Vagina (tissue), 2 donors: ENCODE measurements around the gene KEL. TPM values are rescaled to one million over a fixed set of nuclear protein-coding genes. Genes with fewer than 3 reads are reported as not detected.

Experiments used
- DNase-seq, 2 donors: peaks; one replicate each; pipeline ENCODE4 v3.0.0-alpha.2; 2017; ENCODE audit errors: extremely low spot score in 2 of 2
- H3K27ac ChIP-seq: fragments of 200-600 bp; sonication (generic); one replicate; pipeline ENCODE4 v1.5.1; 2019
- H3K27me3 ChIP-seq: fragments of 200-600 bp; sonication (generic); one replicate; pipeline ENCODE4 v1.5.1; 2019
- H3K36me3 ChIP-seq, 2 donors: fragments of 200-600 bp; sonication (generic); one replicate each; pipeline ENCODE4 v1.5.1; 2017 to 2019
- H3K4me1 ChIP-seq: fragments of 200-600 bp; sonication (generic); one replicate; pipeline ENCODE4 v1.5.1; 2019
- H3K4me3 ChIP-seq, 2 donors: fragments of 200-600 bp; sonication (generic); 1 replicate in 1 of 2; 2 replicates in 1 of 2; pipeline ENCODE4 v1.5.1; 2016 to 2019
- H3K9me3 ChIP-seq: fragments of 200-600 bp; sonication (generic); one replicate; pipeline ENCODE4 v1.5.1; 2019
- POLR2A ChIP-seq, 2 donors: fragments of 450-650 bp; IDR thresholded peaks; one replicate each; pipeline ENCODE4 v1.6.1; 2017; ENCODE audit warnings: antibody characterized with exemption in 2 of 2, mild to moderate bottlenecking in 2 of 2, moderate library complexity in 2 of 2
- POLR2AphosphoS5 ChIP-seq, 2 donors: sonication (generic); formaldehyde crosslinking; IDR thresholded peaks; one replicate each; pipeline ENCODE4 v1.9.0; 2017; ENCODE audit warnings: antibody characterized with exemption in 2 of 2, mild to moderate bottlenecking in 2 of 2, low read depth in 1 of 2; ENCODE audit not compliant: insufficient read depth in 1 of 2
- intact Hi-C: fragments of 100-400 bp; cut with DNase I; formaldehyde crosslinking; loops from one replicate; pipeline ENCODE4 v1.15.1; 2023
- total RNA-seq: library from RNA; depleted of rRNA; stranded (reverse); fragments of >200 nt; gene quantifications from one replicate; pipeline ENCODE4 v1.2.3, GENCODE V29; 2016
- TF ChIP-seq, protein P1 (sequence below), 3 experiments: fragments of 450-650 bp in 2 of 3; fragments of 200-600 bp in 1 of 3; sonication (generic) in 1 of 3; IDR thresholded peaks; one replicate each; pipeline ENCODE4 v1.5.1; 2017 to 2019; ENCODE audit warnings: antibody characterized with exemption in 3 of 3, mild to moderate bottlenecking in 2 of 3, moderate library complexity in 2 of 3

The KEL gene
- total RNA-seq, 1 donor from 2014 or later, result 2.2 TPM

DNA sequence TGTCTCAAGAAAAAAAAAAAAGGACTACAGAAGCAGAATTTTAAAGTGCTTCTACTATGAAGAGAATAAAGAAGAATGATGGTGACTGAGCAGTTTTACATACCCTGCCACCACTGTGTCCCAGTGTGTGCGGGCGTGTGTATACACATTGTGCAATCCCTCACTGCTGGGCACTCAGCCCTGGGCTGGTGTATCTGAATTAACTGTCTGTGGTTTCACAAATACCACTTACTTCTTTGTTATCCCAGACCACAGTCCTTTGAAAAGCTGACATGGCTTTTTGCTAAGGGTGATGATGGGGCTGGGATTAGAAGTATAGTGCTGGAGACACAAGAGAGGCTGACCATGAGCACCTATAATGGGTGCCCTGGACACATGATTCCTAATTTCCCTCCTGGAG is 55.5 kb downstream of the KEL start:
- Histone ChIP-seq H3K36me3 (no peaks in the 10 kb centered on the region), H3K27me3 (no peaks in the 10 kb centered on the region), H3K4me3 (no peak overlapping the region), H3K27ac (no peak overlapping the region), H3K4me1 (no peaks in the 10 kb centered on the region), H3K9me3 (no peaks in the 10 kb centered on the region)
- intact Hi-C loops, result no loop called here
- TF ChIP-seq, protein P1, sequence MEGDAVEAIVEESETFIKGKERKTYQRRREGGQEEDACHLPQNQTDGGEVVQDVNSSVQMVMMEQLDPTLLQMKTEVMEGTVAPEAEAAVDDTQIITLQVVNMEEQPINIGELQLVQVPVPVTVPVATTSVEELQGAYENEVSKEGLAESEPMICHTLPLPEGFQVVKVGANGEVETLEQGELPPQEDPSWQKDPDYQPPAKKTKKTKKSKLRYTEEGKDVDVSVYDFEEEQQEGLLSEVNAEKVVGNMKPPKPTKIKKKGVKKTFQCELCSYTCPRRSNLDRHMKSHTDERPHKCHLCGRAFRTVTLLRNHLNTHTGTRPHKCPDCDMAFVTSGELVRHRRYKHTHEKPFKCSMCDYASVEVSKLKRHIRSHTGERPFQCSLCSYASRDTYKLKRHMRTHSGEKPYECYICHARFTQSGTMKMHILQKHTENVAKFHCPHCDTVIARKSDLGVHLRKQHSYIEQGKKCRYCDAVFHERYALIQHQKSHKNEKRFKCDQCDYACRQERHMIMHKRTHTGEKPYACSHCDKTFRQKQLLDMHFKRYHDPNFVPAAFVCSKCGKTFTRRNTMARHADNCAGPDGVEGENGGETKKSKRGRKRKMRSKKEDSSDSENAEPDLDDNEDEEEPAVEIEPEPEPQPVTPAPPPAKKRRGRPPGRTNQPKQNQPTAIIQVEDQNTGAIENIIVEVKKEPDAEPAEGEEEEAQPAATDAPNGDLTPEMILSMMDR (IDR thresholded peaks at IDR 0.05), result no peak
- TF ChIP-seq POLR2AphosphoS5 (IDR thresholded peaks at IDR 0.05; ENCODE audit: insufficient read depth in 1 of 2, low read depth in 1 of 2) (no peak), POLR2A (IDR thresholded peaks at IDR 0.05) (no peak)
- peak in 1 of 2 donors; percentile 62 for DNase-seq

DNA sequence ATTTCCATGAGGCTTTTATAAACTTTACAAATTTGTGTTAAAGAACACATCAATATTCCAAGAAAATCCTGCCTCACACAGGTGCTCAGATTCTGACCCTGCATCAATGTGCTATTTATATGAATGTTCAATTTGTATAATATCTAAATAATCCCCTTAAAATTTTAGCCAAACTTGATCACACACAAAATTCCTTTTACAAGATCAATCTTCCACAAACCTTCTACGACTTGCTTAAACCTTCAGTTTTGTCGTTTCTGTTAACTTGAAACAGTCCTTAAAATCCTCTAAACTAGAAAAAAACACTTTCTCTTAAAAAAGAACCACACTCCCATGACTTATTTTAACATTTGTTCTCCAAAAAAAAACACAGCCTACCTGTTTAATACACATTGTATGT is 56.4 kb downstream of the KEL start:
- Histone ChIP-seq H3K27ac (no peak overlapping the region), H3K27me3 (no peaks in the 10 kb centered on the region), H3K36me3 (no peaks in the 10 kb centered on the region), H3K4me3 (no peak overlapping the region), H3K9me3 (no peaks in the 10 kb centered on the region), H3K4me1 (no peaks in the 10 kb centered on the region)
- DNase-seq, result no peak
- no peak for TF ChIP-seq POLR2AphosphoS5 (IDR thresholded peaks at IDR 0.05; ENCODE audit: insufficient read depth in 1 of 2, low read depth in 1 of 2)
- TF ChIP-seq POLR2A (IDR thresholded peaks at IDR 0.05), result no peak
- TF ChIP-seq, protein P1 (IDR thresholded peaks at IDR 0.05), result no peak
- intact Hi-C loops, result no loop called here

DNA sequence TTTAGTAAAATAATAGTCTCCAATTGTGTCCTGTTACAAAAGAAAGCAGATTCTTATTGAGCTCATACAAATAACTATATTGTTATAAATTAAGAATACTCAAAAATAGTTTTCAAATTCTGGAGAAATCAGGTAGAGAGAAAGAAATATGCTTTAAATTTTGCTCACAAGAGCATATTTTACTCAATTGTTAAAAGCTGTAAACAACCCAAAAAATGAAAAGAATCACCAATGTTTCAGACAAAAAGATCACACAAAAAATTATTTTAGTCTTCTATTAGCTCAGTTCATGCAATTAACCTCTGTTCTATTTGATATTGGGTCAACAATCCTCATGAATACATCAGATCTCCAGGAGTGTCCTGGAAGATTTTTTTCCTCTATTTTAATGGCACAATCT is 58.0 kb downstream of the KEL start:
- intact Hi-C loops, result no loop called here
- TF ChIP-seq POLR2AphosphoS5 (IDR thresholded peaks at IDR 0.05; ENCODE audit: insufficient read depth in 1 of 2, low read depth in 1 of 2), result no peak
- no peak for DNase-seq
- H3K4me1 ChIP-seq, result no peaks in the 10 kb centered on the region
- no peak overlapping the region for H3K27ac ChIP-seq
- H3K9me3 ChIP-seq, result no peaks in the 10 kb centered on the region
- no peaks in the 10 kb centered on the region for H3K27me3 ChIP-seq
- no peak overlapping the region for H3K4me3 ChIP-seq
- no peaks in the 10 kb centered on the region for H3K36me3 ChIP-seq

DNA sequence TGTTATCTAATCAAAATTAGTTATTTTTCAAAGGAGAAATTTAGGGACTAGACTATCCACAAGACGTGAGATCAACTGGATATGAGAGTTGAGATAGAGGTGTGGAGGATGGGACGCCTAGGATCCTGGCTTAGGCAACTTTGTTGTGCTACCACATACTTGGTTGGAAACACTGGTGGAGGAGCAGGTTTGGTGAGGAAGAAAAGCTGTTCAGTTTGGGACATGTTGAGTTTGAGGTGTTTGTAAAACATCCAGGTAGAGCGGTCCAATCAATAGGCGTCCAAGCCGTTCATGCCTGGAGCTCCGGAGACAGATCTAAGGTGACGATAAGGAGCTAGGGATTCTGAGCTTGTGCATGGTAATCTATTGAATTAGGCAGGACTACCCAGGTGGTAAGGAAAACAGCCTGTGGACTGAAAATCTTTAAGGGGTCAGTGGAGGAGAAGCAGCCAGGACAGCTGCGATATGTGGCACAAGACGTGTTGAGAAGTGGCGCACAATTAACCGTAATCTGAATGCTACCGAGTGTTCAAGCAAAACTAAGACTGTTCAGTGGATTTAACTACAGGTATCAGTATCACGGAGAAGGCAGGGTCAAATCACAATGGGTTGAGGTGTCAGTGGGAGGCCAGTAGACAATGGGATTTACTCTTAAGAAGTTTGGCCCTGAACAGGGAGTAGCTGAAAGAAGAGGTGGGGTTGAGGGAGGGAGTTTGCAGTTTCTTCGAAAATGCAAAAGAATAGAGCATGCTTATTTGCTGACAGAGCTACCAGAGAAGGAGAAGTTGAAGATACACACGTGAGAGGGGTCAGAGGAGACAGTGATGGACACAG is 60.5 kb downstream of the KEL start:
- no peaks in the 10 kb centered on the region for H3K36me3 ChIP-seq
- no peaks in the 10 kb centered on the region for H3K9me3 ChIP-seq
- intact Hi-C loops, result no loop called here
- TF ChIP-seq, protein P1 (IDR thresholded peaks at IDR 0.05), result no peak
- TF ChIP-seq POLR2AphosphoS5 (IDR thresholded peaks at IDR 0.05; ENCODE audit: insufficient read depth in 1 of 2, low read depth in 1 of 2), result peak in 1 of 2 donors; percentile 37
- no peaks in the 10 kb centered on the region for H3K4me1 ChIP-seq
- no peak overlapping the region for H3K4me3 ChIP-seq
- H3K27me3 ChIP-seq, result no peaks in the 10 kb centered on the region
- H3K27ac ChIP-seq, result no peak overlapping the region
- DNase-seq, result peak; percentile 62 to 84

DNA sequence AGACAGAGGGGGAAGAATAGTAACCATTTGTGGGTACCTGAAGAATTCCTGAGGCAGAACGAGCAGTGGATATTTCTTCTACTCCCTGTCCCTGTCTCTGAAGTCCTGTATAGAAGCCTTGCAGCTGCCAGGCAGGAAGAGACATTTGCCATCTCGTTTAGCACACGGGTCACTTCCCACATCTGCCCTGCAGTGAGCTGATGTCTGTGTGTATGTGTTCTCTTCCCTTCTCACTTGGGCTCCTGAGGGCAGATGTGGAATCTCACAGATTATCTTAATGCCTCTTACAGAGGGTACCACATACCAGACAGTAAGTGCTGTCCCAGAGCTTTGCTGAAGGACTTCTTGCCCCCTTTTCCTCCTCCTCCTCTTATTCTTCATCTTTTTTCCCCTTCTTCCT is 62.5 kb downstream of the KEL start:
- H3K4me3 ChIP-seq, result no peak overlapping the region
- TF ChIP-seq POLR2A (IDR thresholded peaks at IDR 0.05), result no peak
- TF ChIP-seq, protein P1 (IDR thresholded peaks at IDR 0.05), result no peak
- TF ChIP-seq POLR2AphosphoS5 (IDR thresholded peaks at IDR 0.05; ENCODE audit: insufficient read depth in 1 of 2, low read depth in 1 of 2), result no peak
- peak in 1 of 2 donors; percentile 64 for DNase-seq
- no peaks in the 10 kb centered on the region for H3K27me3 ChIP-seq
- no peaks in the 10 kb centered on the region for H3K36me3 ChIP-seq
- no peak overlapping the region for H3K27ac ChIP-seq
- H3K4me1 ChIP-seq, result no peaks in the 10 kb centered on the region
- intact Hi-C loops, result no loop called here
- H3K9me3 ChIP-seq, result no peaks in the 10 kb centered on the region
